Activated T-cell treated with anti-CD3 and anti-CD28 coated beads, Interleukin-2, amount 50 U/mL, for 72 hours (primary cell): ENCODE results near the gene CELF4. TPM values are rescaled to one million over a fixed set of nuclear protein-coding genes. Genes with fewer than 3 reads are reported as not detected.
"Not testable (repeated sequence)": the region's sequence is repeated elsewhere in the genome, so short reads cannot be mapped to it uniquely, and the experiment has no call there.

ENCODE experiments used
- ATAC-seq, 2 donors: fragments of 150-1000 bp; cut with Tn5 transposase; replicated peaks in 1 of 2; 2 replicates each; pipeline ENCODE4 v1.10.0; 2021; ENCODE audit warnings: moderate library complexity in 2 of 2, mild to moderate bottlenecking in 1 of 2
- DNase-seq, 2 donors: peaks; one replicate each; pipeline ENCODE4 v3.0.0; 2021 to 2022; ENCODE audit warnings: mixed read lengths in 1 of 2
- H3K27ac Mint-ChIP-seq: one replicate; pipeline ENCODE4 v1.8.0; 2022; ENCODE audit warnings: mild to moderate bottlenecking, moderate library complexity, mixed read lengths
- H3K27me3 Mint-ChIP-seq: one replicate; pipeline ENCODE4 v1.8.0; 2022; ENCODE audit warnings: low read depth, mixed read lengths
- H3K36me3 Mint-ChIP-seq, 2 donors: one replicate each; pipeline ENCODE4 v1.8.0; 2022; ENCODE audit warnings: mixed read lengths in 2 of 2, mild to moderate bottlenecking in 1 of 2; ENCODE audit not compliant: insufficient read depth in 2 of 2
- H3K4me1 Mint-ChIP-seq: one replicate; pipeline ENCODE4 v1.8.0; 2022; ENCODE audit warnings: low read depth, mixed read lengths
- H3K4me3 Mint-ChIP-seq, 2 donors: one replicate each; pipeline ENCODE4 v1.8.0; 2022; ENCODE audit warnings: mild to moderate bottlenecking in 2 of 2, mixed read lengths in 2 of 2, moderate library complexity in 2 of 2
- H3K9me3 Mint-ChIP-seq, 2 donors: one replicate each; pipeline ENCODE4 v1.8.0; 2022; ENCODE audit warnings: mixed read lengths in 2 of 2
- total RNA-seq, 2 donors: library from RNA; stranded (reverse); gene quantifications; one replicate each; pipeline ENCODE4 v1.2.3, GENCODE V29; 2022

CELF4 gene
- total RNA-seq, 2 donors from 2014 or later, result not detected

GRCh38 chr18:37378336-37379010 is 187.1 kb downstream of the CELF4 start:
- H3K27me3 Mint-ChIP-seq, result peaks cover 10% of the 10 kb centered on the region
- H3K36me3 Mint-ChIP-seq, result no peaks in the 10 kb centered on the region
- ATAC-seq, result no peak
- no peak overlapping the region for H3K4me3 Mint-ChIP-seq
- H3K9me3 Mint-ChIP-seq, result peaks cover 3% of the 10 kb centered on the region in 2 donors
- H3K27ac Mint-ChIP-seq, result no peak overlapping the region
- no peaks in the 10 kb centered on the region for H3K4me1 Mint-ChIP-seq
- DNase-seq, result no peak

- DNase-seq (no peak), ATAC-seq (no peak)
- H3K4me3 Mint-ChIP-seq, result no peak overlapping the region
- H3K9me3 Mint-ChIP-seq, result no peaks in the 10 kb centered on the region
- peaks cover 1% of the 10 kb centered on the region for H3K27me3 Mint-ChIP-seq
- no peaks in the 10 kb centered on the region for H3K36me3 Mint-ChIP-seq
- no peak overlapping the region for H3K27ac Mint-ChIP-seq
- H3K4me1 Mint-ChIP-seq, result no peaks in the 10 kb centered on the region
Measured at GRCh38 chr18:37375181-37375580, 190.4 kb downstream of the CELF4 start.

- H3K27me3 Mint-ChIP-seq, result peaks cover 24% of the 10 kb centered on the region
- no peaks in the 10 kb centered on the region for H3K36me3 Mint-ChIP-seq
- no peak overlapping the region for H3K4me3 Mint-ChIP-seq
- no peaks in the 10 kb centered on the region for H3K4me1 Mint-ChIP-seq
- ATAC-seq, result no peak
- H3K27ac Mint-ChIP-seq, result no peak overlapping the region
- no peak for DNase-seq
- no peaks in the 10 kb centered on the region for H3K9me3 Mint-ChIP-seq
Measured at GRCh38 chr18:37368110-37368954, 197.3 kb downstream of the CELF4 start.

- no peaks in the 10 kb centered on the region for H3K4me1 Mint-ChIP-seq
- ATAC-seq, result no peak
- H3K9me3 Mint-ChIP-seq, result no peaks in the 10 kb centered on the region
- DNase-seq, result no peak
- peaks cover 49% of the 10 kb centered on the region for H3K27me3 Mint-ChIP-seq
- H3K36me3 Mint-ChIP-seq, result no peaks in the 10 kb centered on the region
- no peak overlapping the region for H3K4me3 Mint-ChIP-seq
- H3K27ac Mint-ChIP-seq, result no peak overlapping the region
Measured at GRCh38 chr18:37364237-37364636, 201.4 kb downstream of the CELF4 start.

GRCh38 chr18:37362158-37362890 is 203.3 kb downstream of the CELF4 start:
- DNase-seq (no peak), ATAC-seq (no peak)
- H3K27ac Mint-ChIP-seq, result no peak overlapping the region
- peaks cover 42% of the 10 kb centered on the region for H3K27me3 Mint-ChIP-seq
- H3K36me3 Mint-ChIP-seq, result no peaks in the 10 kb centered on the region
- no peaks in the 10 kb centered on the region for H3K9me3 Mint-ChIP-seq
- H3K4me1 Mint-ChIP-seq, result no peaks in the 10 kb centered on the region
- no peak overlapping the region for H3K4me3 Mint-ChIP-seq

- peaks cover 42% of the 10 kb centered on the region for H3K27me3 Mint-ChIP-seq
- no peak for DNase-seq
- H3K36me3 Mint-ChIP-seq, result no peaks in the 10 kb centered on the region
- no peak for ATAC-seq
- H3K27ac Mint-ChIP-seq, result no peak overlapping the region
- no peak overlapping the region for H3K4me3 Mint-ChIP-seq
- no peaks in the 10 kb centered on the region for H3K9me3 Mint-ChIP-seq
- no peaks in the 10 kb centered on the region for H3K4me1 Mint-ChIP-seq
Measured at GRCh38 chr18:37361335-37362157, 204.1 kb downstream of the CELF4 start.

- not testable (repeated sequence) for H3K4me3 Mint-ChIP-seq, DNase-seq, H3K4me1 Mint-ChIP-seq, ATAC-seq, H3K9me3 Mint-ChIP-seq, H3K27ac Mint-ChIP-seq, H3K36me3 Mint-ChIP-seq
- H3K27me3 Mint-ChIP-seq, result peaks cover 22% of the 10 kb centered on the region
Measured at GRCh38 chr18:37358061-37358460, 207.5 kb downstream of the CELF4 start.

- Mint-ChIP-seq H3K9me3 (no peaks in the 10 kb centered on the region), H3K27ac (no peak overlapping the region), H3K4me1 (no peaks in the 10 kb centered on the region), H3K36me3 (no peaks in the 10 kb centered on the region), H3K27me3 (peaks cover 4% of the 10 kb centered on the region), H3K4me3 (no peak overlapping the region)
- DNase-seq (no peak), ATAC-seq (no peak)
Measured at GRCh38 chr18:37355772-37356171, 209.8 kb downstream of the CELF4 start.

- no peaks in the 10 kb centered on the region for H3K9me3 Mint-ChIP-seq
- H3K27me3 Mint-ChIP-seq, result peaks cover 8% of the 10 kb centered on the region
- DNase-seq, result no peak
- no peaks in the 10 kb centered on the region for H3K36me3 Mint-ChIP-seq
- no peak for ATAC-seq
- no peak overlapping the region for H3K4me3 Mint-ChIP-seq
- H3K27ac Mint-ChIP-seq, result no peak overlapping the region
- H3K4me1 Mint-ChIP-seq, result no peaks in the 10 kb centered on the region
Measured at GRCh38 chr18:37351110-37351509, 214.5 kb downstream of the CELF4 start.

- H3K4me1 Mint-ChIP-seq, result no peaks in the 10 kb centered on the region
- no peaks in the 10 kb centered on the region for H3K9me3 Mint-ChIP-seq
- no peak overlapping the region for H3K4me3 Mint-ChIP-seq
- ATAC-seq (no peak), DNase-seq (no peak)
- H3K27ac Mint-ChIP-seq, result no peak overlapping the region
- peaks cover 22% of the 10 kb centered on the region for H3K27me3 Mint-ChIP-seq
- no peaks in the 10 kb centered on the region for H3K36me3 Mint-ChIP-seq
Measured at GRCh38 chr18:37348729-37349128, 216.9 kb downstream of the CELF4 start.

GRCh38 chr18:37346048-37346447 is 219.6 kb downstream of the CELF4 start:
- no peak overlapping the region for H3K27ac Mint-ChIP-seq
- no peaks in the 10 kb centered on the region for H3K9me3 Mint-ChIP-seq
- DNase-seq (no peak), ATAC-seq (no peak)
- H3K4me1 Mint-ChIP-seq, result no peaks in the 10 kb centered on the region
- H3K27me3 Mint-ChIP-seq, result peaks cover 34% of the 10 kb centered on the region
- no peaks in the 10 kb centered on the region for H3K36me3 Mint-ChIP-seq
- no peak overlapping the region for H3K4me3 Mint-ChIP-seq

GRCh38 chr18:37343542-37343851 is 222.1 kb downstream of the CELF4 start:
- no peak overlapping the region for H3K27ac Mint-ChIP-seq
- DNase-seq (no peak), ATAC-seq (no peak)
- no peaks in the 10 kb centered on the region for H3K4me1 Mint-ChIP-seq
- H3K9me3 Mint-ChIP-seq, result no peaks in the 10 kb centered on the region
- no peak overlapping the region for H3K4me3 Mint-ChIP-seq
- peaks cover 34% of the 10 kb centered on the region for H3K27me3 Mint-ChIP-seq
- H3K36me3 Mint-ChIP-seq, result no peaks in the 10 kb centered on the region
